Transverse colon (tissue), 4 donors: ENCODE measurements around the gene WNT10A. TPM values are rescaled to one million over a fixed set of nuclear protein-coding genes. Genes with fewer than 3 reads are reported as not detected.

Source experiments
- DNase-seq: peaks from one replicate; pipeline ENCODE4 v3.0.0-alpha.2; 2019
- H3K27ac ChIP-seq, 4 donors: fragments of 200-600 bp; sonication (generic); 2 replicates each; pipeline ENCODE4 v1.5.1; 2016 to 2018; ENCODE audit warnings: inconsistent platforms in 4 of 4
- H3K27me3 ChIP-seq: fragments of 200-600 bp; sonication (generic); 2 replicates; pipeline ENCODE4 v1.5.1; 2017; ENCODE audit warnings: inconsistent platforms
- H3K36me3 ChIP-seq, 4 donors: fragments of 200-600 bp; sonication (generic); 2 replicates each; pipeline ENCODE4 v1.5.1; 2017 to 2019; ENCODE audit warnings: inconsistent platforms in 4 of 4
- H3K4me1 ChIP-seq, 4 donors: fragments of 200-600 bp; sonication (generic); 2 replicates each; pipeline ENCODE4 v1.5.1; 2017 to 2020; ENCODE audit warnings: inconsistent platforms in 4 of 4
- H3K4me3 ChIP-seq, 4 donors: fragments of 200-600 bp; sonication (generic); 1 replicate in 1 of 4; 2 replicates in 3 of 4; pipeline versions ENCODE4 v1.5.1 to v1.6.1; 2017 to 2019; ENCODE audit warnings: inconsistent platforms in 4 of 4
- H3K9me3 ChIP-seq, 2 donors: fragments of 200-600 bp; sonication (generic); 2 replicates each; pipeline ENCODE4 v1.5.1; 2017 to 2019; ENCODE audit warnings: inconsistent platforms in 2 of 2
- CTCF ChIP-seq, 5 experiments: fragments of 200-600 bp in 3 of 5; fragments of 450-650 bp in 2 of 5; sonication (generic) in 3 of 5; IDR thresholded peaks; 1 replicate in 2 of 5; 2 replicates in 3 of 5; pipeline ENCODE4 v1.5.1; 2016 to 2017; ENCODE audit warnings: antibody characterized with exemption in 5 of 5, inconsistent platforms in 3 of 5, mild to moderate bottlenecking in 2 of 5, moderate library complexity in 1 of 5
- EP300 ChIP-seq: sonication (generic); formaldehyde crosslinking; IDR thresholded peaks from one replicate; pipeline ENCODE4 v1.6.1; 2017; ENCODE audit warnings: antibody characterized with exemption, low read depth
- POLR2A ChIP-seq: fragments of 450-650 bp; IDR thresholded peaks from one replicate; pipeline ENCODE4 v1.6.1; 2016; ENCODE audit warnings: antibody characterized with exemption, mild to moderate bottlenecking, moderate library complexity
- POLR2AphosphoS5 ChIP-seq, 3 donors: sonication (generic); formaldehyde crosslinking; IDR thresholded peaks; one replicate each; pipeline ENCODE4 v1.6.1; 2016; ENCODE audit warnings: antibody characterized with exemption in 3 of 3
- WGBS, 2 donors: methylation state at CpG; one replicate each; pipeline ENCODE4 v1.1.5; 2018; ENCODE audit warnings: low coverage in 1 of 2; 5-methylcytosine and 5-hydroxymethylcytosine counted together
- in situ Hi-C, 4 donors: fragments of 200-750 bp; cut with MboI; loops; one replicate each; pipeline versions ENCODE4 v1.15.0 to v1.15.1; 2017; ENCODE audit warnings: low sequenced_read_pairs in 3 of 4, low pct_ligation_motif_present in 1 of 4, low pct_unique_long_range_greater_than_20kb in 1 of 4
- intact Hi-C: fragments of 100-400 bp; cut with DNase I; formaldehyde crosslinking; loops from one replicate; pipeline ENCODE4 v1.15.1; 2023; ENCODE audit warnings: low total_unique reads
- total RNA-seq, 4 donors: library from RNA; depleted of rRNA; stranded (reverse); fragments of >200 nt; gene quantifications; one replicate each; pipeline ENCODE4 v1.1.0, GENCODE V29; 2016

The WNT10A gene
- total RNA-seq, 4 donors from 2014 or later, result 0.27 to 1.6 TPM; not detected in 2

DNA sequence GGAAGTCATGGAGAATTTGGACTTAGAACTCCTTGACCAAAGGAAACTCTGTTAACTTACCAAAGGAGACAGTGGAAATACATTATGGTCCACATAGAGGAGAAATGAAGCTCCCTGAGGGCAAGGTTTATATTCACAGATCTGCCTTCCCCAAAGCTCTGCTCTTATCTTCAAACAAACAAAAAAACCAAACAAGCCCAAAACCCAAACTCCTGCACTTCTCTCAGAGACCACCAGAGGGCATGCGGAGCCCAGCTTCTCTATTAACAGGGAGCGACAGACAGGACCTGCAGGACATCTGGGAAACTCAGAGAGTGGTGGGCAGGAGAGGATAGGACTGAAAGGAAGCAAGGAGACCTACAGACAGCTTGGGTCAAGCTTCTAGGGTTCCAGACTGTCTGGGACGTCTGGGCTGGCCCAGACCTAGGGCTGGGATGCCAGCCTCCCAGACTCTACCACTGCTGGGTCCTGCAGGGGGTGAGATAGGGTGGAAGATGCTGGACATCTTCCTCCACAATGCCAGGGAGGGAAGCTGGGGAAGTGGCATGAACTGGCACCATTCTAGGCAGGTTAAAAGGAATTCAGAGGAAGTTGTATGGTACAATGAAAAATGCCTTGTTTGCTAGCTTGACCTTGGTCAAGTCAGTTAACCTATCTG lies 4.0 kb upstream of the WNT10A start:
- H3K36me3 ChIP-seq, result no peaks in the 10 kb centered on the region
- no peaks in the 10 kb centered on the region for H3K9me3 ChIP-seq
- 3% methylated on average over 3 of the region's 3 CpGs; no CpG with 5 or more reads in 1 of the 2 donors for WGBS, 2 donors
- no peak overlapping the region for H3K27ac ChIP-seq
- in situ Hi-C loops (no loop called here), intact Hi-C loops (no loop called here)
- peak; percentile 73 for DNase-seq
- no peak overlapping the region for H3K4me3 ChIP-seq
- no peak for TF ChIP-seq POLR2AphosphoS5 (IDR thresholded peaks at IDR 0.05)
- peak; percentile 93 to 96 (median 95) for TF ChIP-seq CTCF (IDR thresholded peaks at IDR 0.05)
- peaks cover 99% of the 10 kb centered on the region for H3K27me3 ChIP-seq
- peaks cover 5 to 26% (median 19%) of the 10 kb centered on the region in 4 donors for H3K4me1 ChIP-seq

DNA sequence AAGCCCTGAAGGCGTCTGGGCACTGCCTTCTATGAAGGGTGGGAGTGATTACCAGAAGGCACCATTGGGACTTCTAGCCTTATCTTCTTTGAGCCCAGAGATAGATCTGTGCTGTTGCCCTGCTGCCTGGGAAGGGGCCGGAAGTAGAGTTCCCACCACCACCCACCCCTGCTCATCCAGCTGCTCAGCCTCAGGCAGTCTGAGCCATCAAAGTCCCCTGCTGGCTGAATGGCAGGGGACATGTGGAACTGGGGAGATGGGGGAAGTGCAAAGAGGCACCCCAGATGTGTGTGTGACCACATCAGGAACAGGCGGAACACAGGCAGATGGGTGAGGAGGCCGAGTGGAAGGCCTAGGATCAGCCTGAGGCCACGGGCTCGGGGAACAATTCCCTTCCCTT lies 3.3 kb upstream of the WNT10A start:
- intact Hi-C loops (no loop called here), in situ Hi-C loops (no loop called here)
- TF ChIP-seq CTCF (IDR thresholded peaks at IDR 0.05) (no peak), POLR2A (no peak), EP300 (no peak), POLR2AphosphoS5 (IDR thresholded peaks at IDR 0.05) (no peak)
- no peak for DNase-seq
- Histone ChIP-seq H3K4me3 (no peak overlapping the region), H3K27ac (no peak overlapping the region), H3K27me3 (peaks cover 99% of the 10 kb centered on the region), H3K4me1 (peaks cover 5 to 24% (median 16%) of the 10 kb centered on the region in 4 donors), H3K9me3 (no peaks in the 10 kb centered on the region), H3K36me3 (no peaks in the 10 kb centered on the region)
- 0 to 81% methylated on average over 1 to 6 of the region's 6 CpGs for WGBS, 2 donors

- 57% methylated on average over 5 of the region's 5 CpGs; no CpG with 5 or more reads in 1 of the 2 donors for WGBS, 2 donors
- TF ChIP-seq POLR2A (no peak), EP300 (no peak), CTCF (IDR thresholded peaks at IDR 0.05) (no peak), POLR2AphosphoS5 (IDR thresholded peaks at IDR 0.05) (no peak)
Measured at GRCh38 chr2:218877891-218878290, 2.8 kb upstream of the WNT10A start.

DNA sequence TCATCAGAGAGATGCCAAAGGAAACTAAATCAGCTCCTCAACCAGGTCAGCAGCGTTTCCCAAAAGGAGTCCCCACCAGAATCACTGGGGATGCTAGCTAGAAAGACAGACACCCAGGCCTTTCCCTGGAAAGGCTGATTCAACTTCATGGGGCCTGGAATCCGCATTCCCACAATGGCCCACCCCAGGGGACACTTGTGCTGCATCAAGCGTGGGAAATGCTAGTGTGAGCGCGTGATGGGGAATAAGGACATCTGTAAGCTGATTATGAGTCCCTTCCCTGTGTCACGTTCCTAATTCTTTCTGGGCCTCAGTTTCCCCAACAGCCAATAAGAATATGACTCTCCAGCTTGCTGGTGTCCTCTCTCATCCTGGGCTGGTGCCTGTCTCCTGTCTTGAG lies 2.2 kb upstream of the WNT10A start:
- no peak for TF ChIP-seq EP300
- no peak for TF ChIP-seq CTCF (IDR thresholded peaks at IDR 0.05)
- TF ChIP-seq POLR2AphosphoS5 (IDR thresholded peaks at IDR 0.05), result no peak
- TF ChIP-seq POLR2A, result no peak
- WGBS, 2 donors, result 20 to 78% methylated on average over 1 to 6 of the region's 6 CpGs
- Histone ChIP-seq H3K4me1 (peaks cover 5 to 26% (median 17%) of the 10 kb centered on the region in 4 donors), H3K27me3 (peaks cover 99% of the 10 kb centered on the region), H3K9me3 (no peaks in the 10 kb centered on the region), H3K4me3 (no peak overlapping the region), H3K27ac (peak overlapping the region in 1 of 4 donors; percentile 30), H3K36me3 (no peaks in the 10 kb centered on the region)
- intact Hi-C loops, result no loop called here
- in situ Hi-C loops, result no loop called here
- no peak for DNase-seq

More at GRCh38 chr2:218877891-218878290, 2.8 kb upstream of the WNT10A start:
- Histone ChIP-seq H3K27ac (no peak overlapping the region), H3K4me3 (no peak overlapping the region), H3K27me3 (peaks cover 99% of the 10 kb centered on the region), H3K36me3 (no peaks in the 10 kb centered on the region), H3K4me1 (peaks cover 5 to 25% (median 16%) of the 10 kb centered on the region in 4 donors), H3K9me3 (no peaks in the 10 kb centered on the region)
- in situ Hi-C loops (no loop called here), intact Hi-C loops (no loop called here)
- no peak for DNase-seq
